Pancreas (tissue), 10 donors: ENCODE data around the gene ITCH. TPM values are rescaled to one million over a fixed set of nuclear protein-coding genes. Genes with fewer than 3 reads are reported as not detected.
"Not testable (repeated sequence)": the region's sequence is repeated elsewhere in the genome, so short reads cannot be mapped to it uniquely, and the experiment has no call there.

Source experiments
- ATAC-seq, 4 donors: fragments of 200-7000 bp; cut with Tn5 transposase; one replicate each; pipeline versions ENCODE4 v1.8.0 to v1.9.1; 2020; ENCODE audit warnings: mild to moderate bottlenecking in 4 of 4, moderate library complexity in 4 of 4
- DNase-seq, 6 donors: peaks; one replicate each; pipeline ENCODE4 v3.0.0-alpha.2; 2020
- FAIRE-seq: peaks from 2 replicates; lab custom pipeline; 2012; peaks lifted over from hg19 to GRCh38; lab: Jason Lieb, UNC
- H3K27ac ChIP-seq, 4 donors: fragments of 200-600 bp; sonication (generic); 1 replicate in 3 of 4; 2 replicates in 1 of 4; pipeline versions ENCODE4 v1.5.0 to v1.8.0; 2020
- H3K27me3 ChIP-seq, 4 donors: fragments of 200-600 bp; one replicate each; pipeline ENCODE4 v1.8.0; 2021
- H3K36me3 ChIP-seq, 3 donors: fragments of 200-600 bp; sonication (generic) in 1 of 3; one replicate each; pipeline versions ENCODE4 v1.5.0 to v1.8.0; 2020 to 2021
- H3K4me1 ChIP-seq, 3 donors: fragments of 200-600 bp; one replicate each; pipeline ENCODE4 v1.8.0; 2021
- H3K4me3 ChIP-seq, 4 donors: fragments of 200-600 bp; sonication (generic) in 2 of 4; one replicate each; pipeline versions ENCODE4 v1.5.0 to v1.8.0; 2020 to 2021
- H3K9me3 ChIP-seq, 4 donors: fragments of 200-600 bp; one replicate each; pipeline ENCODE4 v1.8.0; 2021
- WGBS, 2 donors: extraction: QIAGEN DNeasy Blood & Tissue Kit; methylation state at CpG; one replicate each; pipeline ENCODE4 v1.1.7; 2013; 5-methylcytosine and 5-hydroxymethylcytosine counted together
- intact Hi-C, 3 donors: fragments of 100-400 bp; cut with DNase I; formaldehyde crosslinking; loops; one replicate each; pipeline versions ENCODE4 v1.11.1 to v1.14.2; 2022
- polyA plus RNA-seq, 2 donors: library from polyadenylated mRNA; stranded (reverse); fragments of 200-250 nt; gene quantifications; one replicate each; pipeline ENCODE4 v1.2.3, GENCODE V29; 2013
- total RNA-seq, 6 donors: library from RNA; stranded (reverse); fragmentation: NEBNext Ultra II Directional in 4 of 6; extraction: Animal tissue kit (Norgen Biotek cat#: 25700) in 4 of 6; gene quantifications; one replicate each; pipeline versions ENCODE4 v1.2.1 to v1.2.4, GENCODE V29; 2021 to 2023
- TF ChIP-seq, protein P1 (sequence below), 4 donors: fragments of 200-600 bp; sonication (generic) in 3 of 4; IDR thresholded peaks; one replicate each; pipeline versions ENCODE4 v1.5.0 to v1.8.0; 2021; ENCODE audit warnings: antibody characterized with exemption in 4 of 4
- donor health status: healthy with polysubstance abuse.
- donor health status: DM: no; HTN: no; CAD: no; lungs with moderate emphysema.
- donor health status: DM: no; HTN: no; CAD: no.
- donor health status: control.
- donor health status: control.
- donor health status: Bipolar disorder and iron deficiency.
- donor health status: DM: yes; HTN: yes; CAD: no.
- donor health status: DM: no; HTN: no; CAD: no.
- donor health status: DM: no; HTN: no; CAD: no.
- donor health status: DM: yes; HTN: yes; CAD: no.

ITCH gene
- total and polyA plus RNA-seq, 8 donors = 5.7 to 37.0 (median 20.5) TPM

DNA sequence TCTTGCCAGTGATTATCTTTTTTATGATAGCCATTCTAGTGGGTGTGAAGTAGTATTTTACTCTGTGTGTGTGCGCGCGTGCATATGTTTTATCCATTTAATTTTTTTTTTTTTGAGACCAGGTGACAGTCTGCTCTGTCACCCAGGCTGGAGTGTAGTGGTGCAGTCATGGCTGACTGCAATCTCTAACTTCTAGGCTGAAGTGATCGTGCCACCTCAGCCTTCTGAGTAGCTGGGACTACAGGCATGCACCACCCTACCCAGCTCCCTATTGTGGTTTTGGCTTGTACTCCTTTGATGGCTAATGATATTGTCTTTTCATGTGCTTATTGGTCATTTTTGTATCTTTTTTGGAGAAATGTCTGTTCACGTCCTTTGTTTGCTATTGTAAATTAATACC lies 33.3 kb downstream of the ITCH start:
- H3K27ac ChIP-seq = no peak overlapping the region
- intact Hi-C loops = no loop called here
- no peak for DNase-seq
- no peak for FAIRE-seq
- 91 to 94% methylated on average over 5 of the region's 5 CpGs for WGBS, 2 donors
- no peak for ATAC-seq
- no peaks in the 10 kb centered on the region for H3K27me3 ChIP-seq
- H3K9me3 ChIP-seq = no peaks in the 10 kb centered on the region
- peaks cover 3 to 5% (median 3%) of the 10 kb centered on the region in 3 donors for H3K4me1 ChIP-seq
- TF ChIP-seq, protein P1, sequence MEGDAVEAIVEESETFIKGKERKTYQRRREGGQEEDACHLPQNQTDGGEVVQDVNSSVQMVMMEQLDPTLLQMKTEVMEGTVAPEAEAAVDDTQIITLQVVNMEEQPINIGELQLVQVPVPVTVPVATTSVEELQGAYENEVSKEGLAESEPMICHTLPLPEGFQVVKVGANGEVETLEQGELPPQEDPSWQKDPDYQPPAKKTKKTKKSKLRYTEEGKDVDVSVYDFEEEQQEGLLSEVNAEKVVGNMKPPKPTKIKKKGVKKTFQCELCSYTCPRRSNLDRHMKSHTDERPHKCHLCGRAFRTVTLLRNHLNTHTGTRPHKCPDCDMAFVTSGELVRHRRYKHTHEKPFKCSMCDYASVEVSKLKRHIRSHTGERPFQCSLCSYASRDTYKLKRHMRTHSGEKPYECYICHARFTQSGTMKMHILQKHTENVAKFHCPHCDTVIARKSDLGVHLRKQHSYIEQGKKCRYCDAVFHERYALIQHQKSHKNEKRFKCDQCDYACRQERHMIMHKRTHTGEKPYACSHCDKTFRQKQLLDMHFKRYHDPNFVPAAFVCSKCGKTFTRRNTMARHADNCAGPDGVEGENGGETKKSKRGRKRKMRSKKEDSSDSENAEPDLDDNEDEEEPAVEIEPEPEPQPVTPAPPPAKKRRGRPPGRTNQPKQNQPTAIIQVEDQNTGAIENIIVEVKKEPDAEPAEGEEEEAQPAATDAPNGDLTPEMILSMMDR (IDR thresholded peaks at IDR 0.05) = no peak
- H3K36me3 ChIP-seq = peaks cover 0 to 5% (median 0%) of the 10 kb centered on the region in 3 donors
- H3K4me3 ChIP-seq = no peak overlapping the region

DNA sequence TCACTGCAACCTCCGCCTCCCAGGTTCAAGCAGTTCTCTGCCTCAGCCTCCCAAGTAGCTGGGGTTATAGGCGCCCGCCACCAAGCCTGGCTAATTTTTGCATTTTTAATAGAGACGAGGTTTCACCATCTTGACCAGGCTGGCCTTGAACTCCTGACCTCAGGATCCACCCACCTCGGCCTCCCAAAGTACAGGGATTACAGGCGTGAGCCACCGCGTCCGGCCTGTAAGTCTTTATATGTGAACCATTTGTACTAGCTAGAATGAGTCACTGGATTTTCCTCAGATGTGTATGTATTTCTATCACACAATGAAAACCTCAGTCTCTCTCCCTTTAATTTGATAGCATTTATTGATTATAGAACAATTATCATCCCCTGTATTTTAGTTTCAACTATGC lies 34.0 kb downstream of the ITCH start:
- no peaks in the 10 kb centered on the region for H3K27me3 ChIP-seq
- TF ChIP-seq, protein P1 (IDR thresholded peaks at IDR 0.05) = no peak
- H3K27ac ChIP-seq = no peak overlapping the region
- no peak overlapping the region for H3K4me3 ChIP-seq
- DNase-seq = no peak
- WGBS, 2 donors = 93% methylated on average over 9 of the region's 9 CpGs
- no peaks in the 10 kb centered on the region for H3K9me3 ChIP-seq
- peaks cover 0 to 3% (median 0%) of the 10 kb centered on the region in 3 donors for H3K4me1 ChIP-seq
- peaks cover 0 to 5% (median 0%) of the 10 kb centered on the region in 3 donors for H3K36me3 ChIP-seq
- intact Hi-C loops = no loop called here
- ATAC-seq = no peak
- FAIRE-seq = no peak

DNA sequence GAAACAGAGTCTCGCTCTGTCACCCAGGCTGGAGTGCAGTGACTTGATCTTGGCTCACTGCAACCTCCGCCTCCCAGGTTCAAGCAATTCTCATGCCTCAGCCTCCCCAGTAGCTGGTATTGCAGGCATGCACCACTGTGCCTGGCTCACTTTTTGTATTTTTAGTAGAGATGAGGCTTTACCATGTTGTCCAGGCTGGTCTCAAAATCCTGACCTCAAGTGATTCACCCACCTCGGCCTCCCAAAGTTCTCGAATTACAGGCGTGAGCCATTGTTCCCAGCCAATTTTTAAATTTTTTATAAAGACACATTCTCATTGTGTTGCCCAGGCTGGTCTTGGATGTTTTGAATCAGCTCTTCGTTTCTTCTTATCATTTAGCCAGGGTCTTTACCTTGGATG lies 37.7 kb downstream of the ITCH start:
- WGBS, 2 donors = 84 to 86% methylated on average over 6 of the region's 6 CpGs
- intact Hi-C loops, H3K27me3 ChIP-seq, ATAC-seq, H3K36me3 ChIP-seq, H3K27ac ChIP-seq, DNase-seq, FAIRE-seq, H3K9me3 ChIP-seq, H3K4me3 ChIP-seq: not testable (repeated sequence)
- peaks cover 0 to 22% (median 6%) of the 10 kb centered on the region in 3 donors for H3K4me1 ChIP-seq

DNA sequence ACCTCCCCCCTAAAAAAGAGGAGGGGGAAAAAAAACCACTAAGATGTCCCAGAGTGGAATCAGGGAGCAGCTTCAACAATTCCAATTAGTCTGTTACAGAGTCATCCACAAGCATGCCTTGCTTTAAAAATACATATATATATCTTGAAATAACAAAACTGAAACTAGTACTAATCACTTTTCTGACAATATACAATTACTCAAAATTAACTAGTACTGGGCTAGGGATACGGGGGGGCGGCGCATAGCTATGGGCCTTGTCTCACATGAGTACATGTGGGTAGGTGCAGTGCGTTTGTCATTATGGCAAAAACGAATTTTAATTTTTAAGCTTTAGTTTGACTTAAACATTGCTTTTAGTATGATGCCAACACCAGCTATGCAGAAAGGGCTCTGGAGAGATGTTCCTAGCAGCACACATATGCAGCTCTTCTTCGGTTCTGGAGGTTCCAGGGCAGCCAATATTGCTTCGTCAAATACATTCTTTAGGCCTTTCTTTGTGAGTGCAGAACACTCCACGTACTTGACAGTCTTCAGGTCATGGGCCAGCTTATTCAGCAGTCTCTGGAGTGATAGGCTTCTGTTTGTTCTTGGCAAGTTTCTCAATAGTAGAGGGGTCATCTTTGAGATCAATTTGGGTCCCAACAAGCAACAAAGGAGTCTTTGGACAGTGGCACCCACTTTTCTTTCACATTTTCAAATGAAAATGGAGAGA lies 38.8 kb downstream of the ITCH start:
- DNase-seq (no peak), FAIRE-seq (no peak), ATAC-seq (no peak)
- Histone ChIP-seq H3K4me3 (no peak overlapping the region), H3K27me3 (no peaks in the 10 kb centered on the region), H3K27ac (no peak overlapping the region), H3K4me1 (peaks cover 0 to 24% (median 6%) of the 10 kb centered on the region in 3 donors), H3K36me3 (no peaks in the 10 kb centered on the region), H3K9me3 (no peaks in the 10 kb centered on the region)
- WGBS, 2 donors = 81 to 83% methylated on average over 8 of the region's 8 CpGs
- intact Hi-C loops = no loop called here
- TF ChIP-seq, protein P1 (IDR thresholded peaks at IDR 0.05) = no peak

DNA sequence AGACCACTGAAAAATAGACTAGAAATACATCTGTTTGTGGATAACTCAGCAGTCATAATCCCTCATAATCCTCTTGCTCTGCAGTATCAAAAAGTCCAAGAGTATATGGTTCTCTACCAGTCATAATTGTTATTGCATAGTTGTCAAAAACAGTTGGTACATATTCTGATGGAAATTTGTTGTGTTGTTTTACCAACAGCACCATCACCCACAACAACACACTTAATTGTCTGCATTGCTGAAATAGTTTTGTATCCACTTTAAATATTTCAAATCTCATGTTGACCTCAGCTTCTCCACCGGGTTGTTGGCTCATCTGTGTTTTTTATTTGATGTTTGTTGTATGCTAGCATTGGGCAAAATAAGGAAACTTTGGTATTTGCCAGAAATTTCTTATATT lies 39.4 kb downstream of the ITCH start:
- 14 to 31% methylated on average over 1 of the region's 1 CpG for WGBS, 2 donors

More for the DNA sequence above, 39.4 kb downstream of the ITCH start:
- Histone ChIP-seq H3K9me3 (no peaks in the 10 kb centered on the region), H3K36me3 (no peaks in the 10 kb centered on the region), H3K27me3 (no peaks in the 10 kb centered on the region), H3K27ac (no peak overlapping the region), H3K4me1 (peaks cover 0 to 24% (median 6%) of the 10 kb centered on the region in 3 donors), H3K4me3 (no peak overlapping the region)
- intact Hi-C loops = no loop called here
- ATAC-seq (no peak), DNase-seq (no peak), FAIRE-seq (no peak)
- TF ChIP-seq, protein P1 (IDR thresholded peaks at IDR 0.05) = no peak
